Activated naive CD4-positive, alpha-beta T cell treated with anti-CD3 and anti-CD28 coated beads, Interleukin-2, amount 50 U/mL, for 72 hours (primary cell): Measurements from ENCODE around the gene SCGB1D4. TPM values are rescaled to one million over a fixed set of nuclear protein-coding genes. Genes with fewer than 3 reads are reported as not detected.
"Not testable (repeated sequence)": the region's sequence is repeated elsewhere in the genome, so short reads cannot be mapped to it uniquely, and the experiment has no call there.

ENCODE experiments used
- ATAC-seq, 2 donors: fragments of 150-1000 bp; cut with Tn5 transposase; 2 replicates each; pipeline ENCODE4 v1.10.0; 2021; ENCODE audit warnings: mild to moderate bottlenecking in 2 of 2, moderate library complexity in 2 of 2
- DNase-seq, 2 donors: peaks; one replicate each; pipeline ENCODE4 v3.0.0; 2021 to 2022; ENCODE audit warnings: low spot score in 2 of 2
- H3K27ac Mint-ChIP-seq, 2 donors: one replicate each; pipeline ENCODE4 v1.8.0; 2022; ENCODE audit warnings: mild to moderate bottlenecking in 2 of 2, mixed read lengths in 2 of 2
- H3K36me3 Mint-ChIP-seq, 2 donors: one replicate each; pipeline ENCODE4 v1.8.0; 2022; ENCODE audit warnings: mixed read lengths in 2 of 2
- H3K9me3 Mint-ChIP-seq, 2 donors: one replicate each; pipeline ENCODE4 v1.8.0; 2022; ENCODE audit warnings: mixed read lengths in 2 of 2
- total RNA-seq, 2 donors: library from RNA; stranded (reverse); gene quantifications; one replicate each; pipeline ENCODE4 v1.2.3, GENCODE V29; 2022

Gene SCGB1D4
- not detected for total RNA-seq

DNA sequence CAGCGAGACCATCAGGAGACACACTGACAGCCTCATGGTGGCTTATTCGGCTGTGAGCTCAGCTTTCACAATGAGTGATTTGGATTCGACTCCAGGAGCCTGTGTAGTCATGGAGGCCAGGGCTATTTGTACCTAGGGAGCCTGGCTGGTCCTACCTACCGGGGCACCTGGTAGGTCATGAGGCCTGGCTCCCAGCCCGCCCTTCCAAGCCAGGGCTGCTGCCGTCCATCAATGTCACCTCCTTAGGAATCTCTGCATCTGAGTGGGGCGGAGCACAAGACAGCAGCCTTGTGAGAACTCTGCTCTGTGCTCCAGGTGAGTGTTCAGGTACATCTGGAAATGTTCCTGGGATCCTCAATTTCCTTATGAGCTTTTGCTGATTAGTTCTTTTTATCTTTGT lies at the start of gene SCGB1D4:
TSS of gene SCGB1D4 (minus strand) at position 101 of the 400 bp plus-strand sequence. CDS start at position 36, 65 bp downstream.
- Mint-ChIP-seq H3K27ac (no peak within 1 kb of the TSS), H3K9me3 (no peaks in the 10 kb centered on the region), H3K36me3 (no peaks in the 10 kb centered on the region)
- no peak for ATAC-seq
- DNase-seq, result no peak

DNA sequence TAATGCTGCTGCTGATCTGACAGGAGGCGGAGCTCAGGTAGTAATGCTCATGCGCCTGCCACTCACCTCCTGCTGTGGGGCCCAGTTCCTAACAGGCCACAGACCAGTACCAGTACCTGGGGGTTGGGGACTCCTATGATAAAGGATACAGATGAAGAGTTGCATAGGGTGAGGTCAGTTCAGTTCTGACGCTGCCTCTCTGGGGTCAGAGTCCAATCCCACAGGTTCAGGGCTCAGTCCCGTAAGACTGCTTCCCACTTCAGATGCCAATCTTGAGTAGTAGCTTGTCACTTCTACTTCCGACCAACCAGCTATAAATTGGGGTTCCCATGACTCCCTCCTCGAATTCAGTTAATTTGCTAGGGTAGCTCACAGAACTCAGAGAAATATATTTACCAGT lies 47.0 kb upstream of the SCGB1D4 start:
- DNase-seq (no peak), ATAC-seq (no peak)
- no peak overlapping the region for H3K27ac Mint-ChIP-seq
- H3K36me3 Mint-ChIP-seq, result no peaks in the 10 kb centered on the region
- no peaks in the 10 kb centered on the region for H3K9me3 Mint-ChIP-seq

GRCh38 chr11:62344210-62344609 lies 45.3 kb upstream of the SCGB1D4 start:
- H3K9me3 Mint-ChIP-seq, result no peaks in the 10 kb centered on the region
- no peak for ATAC-seq

DNA sequence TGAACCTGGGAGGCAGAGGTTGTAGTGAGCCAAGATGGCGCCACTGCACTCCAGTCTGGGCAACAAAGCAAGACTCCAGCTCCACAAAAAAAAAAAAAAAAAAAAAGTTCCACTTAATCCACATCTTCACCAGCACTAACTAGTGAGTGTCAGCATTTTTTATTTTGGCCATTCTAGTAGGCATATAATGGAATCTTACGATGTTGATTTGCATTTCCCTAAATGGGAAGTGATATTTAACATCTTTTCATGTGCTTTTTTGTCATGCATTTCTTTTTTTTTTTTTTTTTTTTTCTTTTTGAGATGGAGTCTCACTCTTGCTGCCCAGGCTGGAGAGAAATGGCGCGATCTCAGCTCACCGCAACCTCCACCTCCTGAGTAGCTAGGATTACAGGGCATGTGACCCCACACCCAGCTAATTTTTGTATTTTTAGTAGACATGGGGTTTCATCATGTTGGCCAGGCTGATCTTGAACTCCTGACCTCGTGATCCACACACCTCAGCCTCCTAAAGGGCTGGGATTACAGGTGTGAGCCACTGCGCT lies 44.8 kb upstream of the SCGB1D4 start:
- not testable (repeated sequence) for H3K9me3 Mint-ChIP-seq, H3K36me3 Mint-ChIP-seq, ATAC-seq, DNase-seq, H3K27ac Mint-ChIP-seq

More at GRCh38 chr11:62344210-62344609, 45.3 kb upstream of the SCGB1D4 start:
- DNase-seq, result no peak
- no peak overlapping the region for H3K27ac Mint-ChIP-seq
- no peaks in the 10 kb centered on the region for H3K36me3 Mint-ChIP-seq

DNA sequence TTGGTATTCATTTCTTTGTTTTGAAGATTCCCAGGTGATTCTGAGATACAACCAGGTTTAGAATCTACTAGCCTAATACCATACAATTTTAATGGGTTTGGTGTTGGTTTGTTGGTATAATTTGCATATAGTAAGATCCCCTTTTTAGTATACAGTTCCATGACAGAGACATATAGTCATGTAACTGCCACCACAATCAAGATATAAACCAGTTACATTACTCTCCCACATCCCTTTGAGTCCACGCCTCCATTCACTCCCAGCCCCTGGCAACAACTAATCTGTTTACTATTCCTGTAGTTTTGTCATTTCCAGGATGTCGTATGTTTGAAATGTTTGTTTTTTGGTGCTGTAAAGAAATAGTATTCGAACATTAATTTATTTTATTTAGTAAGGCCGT lies 42.7 kb upstream of the SCGB1D4 start:
- ATAC-seq (no peak), DNase-seq (no peak)
- Mint-ChIP-seq H3K27ac (no peak overlapping the region), H3K36me3 (no peaks in the 10 kb centered on the region), H3K9me3 (no peaks in the 10 kb centered on the region)

GRCh38 chr11:62340269-62340901 lies 41.5 kb upstream of the SCGB1D4 start:
- peaks cover 0 to 6% of the 10 kb centered on the region in 2 donors for H3K9me3 Mint-ChIP-seq
- peak in 1 of 2 donors; percentile 46 for DNase-seq
- ATAC-seq, result peak; percentile 30 to 68
- no peak overlapping the region for H3K27ac Mint-ChIP-seq
- no peaks in the 10 kb centered on the region for H3K36me3 Mint-ChIP-seq

DNA sequence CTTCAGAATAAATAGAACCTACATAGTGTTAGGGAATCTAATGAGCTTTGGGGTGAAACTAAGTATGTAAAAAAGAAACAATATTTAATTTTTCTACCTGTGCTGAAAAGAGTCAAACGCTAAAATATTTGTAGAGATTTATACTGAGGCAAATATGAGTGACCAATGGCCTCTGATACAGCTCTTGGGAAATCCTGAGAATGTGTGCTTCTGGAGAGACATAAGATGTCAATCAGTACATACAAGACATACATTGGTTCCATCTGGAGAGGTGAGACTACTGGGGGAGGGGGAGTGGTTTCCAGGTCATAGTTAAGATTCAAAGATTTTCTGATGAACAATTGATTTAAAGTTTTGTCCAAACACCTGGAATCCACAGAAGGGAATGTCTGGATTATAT lies 39.3 kb upstream of the SCGB1D4 start:
- Mint-ChIP-seq H3K27ac (peak overlapping the region in 1 of 2 donors; percentile 50), H3K9me3 (peaks cover 0 to 6% of the 10 kb centered on the region in 2 donors)
- ATAC-seq, result no peak

DNA sequence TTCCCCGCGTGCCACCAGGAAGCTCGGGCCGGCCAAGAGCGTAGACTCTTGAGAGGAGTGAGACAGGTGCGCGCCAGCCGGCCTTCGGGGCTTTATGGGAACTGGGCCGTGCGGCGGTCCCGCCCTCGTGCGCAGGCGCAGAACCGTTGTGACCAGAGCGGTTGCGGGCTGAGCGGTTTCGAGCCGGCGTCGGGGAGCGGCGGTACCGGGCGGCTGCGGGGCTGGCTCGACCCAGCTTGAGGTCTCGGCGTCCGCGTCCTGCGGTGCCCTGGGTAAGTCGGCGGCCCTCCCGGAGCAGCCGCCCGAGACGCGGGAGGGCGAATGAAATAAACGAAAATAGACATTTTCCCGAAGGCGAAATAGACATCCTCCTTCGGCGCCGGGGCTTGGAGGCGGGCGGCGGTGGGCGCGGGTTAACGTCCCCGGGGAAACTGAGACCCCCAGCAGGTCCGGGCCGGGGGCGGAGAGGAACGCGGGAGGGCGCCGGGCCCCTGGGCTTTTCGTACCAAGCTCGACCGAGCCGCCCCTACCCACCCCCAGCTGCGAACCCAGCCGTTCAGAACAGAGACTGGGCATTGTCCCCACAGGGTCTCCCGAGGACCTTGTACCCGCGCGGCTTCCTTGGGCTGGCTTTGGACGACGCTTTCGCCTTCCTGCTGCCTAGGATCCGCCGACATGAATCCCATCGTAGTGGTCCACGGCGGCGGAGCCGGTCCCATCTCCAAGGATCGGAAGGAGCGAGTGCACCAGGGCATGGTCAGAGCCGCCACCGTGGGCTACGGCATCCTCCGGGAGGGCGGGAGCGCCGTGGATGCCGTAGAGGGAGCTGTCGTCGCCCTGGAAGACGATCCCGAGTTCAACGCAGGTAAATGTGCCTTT lies 38.7 kb upstream of the SCGB1D4 start, which contains the start of gene ASRGL1:
TSS of gene ASRGL1 (plus strand) at position 146 of the 879 bp plus-strand sequence. CDS start at position 676, 530 bp downstream.
- Mint-ChIP-seq H3K36me3 (no peaks in the 10 kb centered on the region), H3K9me3 (peaks cover 0 to 6% of the 10 kb centered on the region in 2 donors), H3K27ac (peak within 1 kb of the TSS in 1 of 2 donors; percentile 50)
- ATAC-seq (peak; percentile 89 to 92), DNase-seq (peak; percentile 76 to 80)

More for the DNA sequence above, 39.3 kb upstream of the SCGB1D4 start:
- H3K36me3 Mint-ChIP-seq, result no peaks in the 10 kb centered on the region
- no peak for DNase-seq

DNA sequence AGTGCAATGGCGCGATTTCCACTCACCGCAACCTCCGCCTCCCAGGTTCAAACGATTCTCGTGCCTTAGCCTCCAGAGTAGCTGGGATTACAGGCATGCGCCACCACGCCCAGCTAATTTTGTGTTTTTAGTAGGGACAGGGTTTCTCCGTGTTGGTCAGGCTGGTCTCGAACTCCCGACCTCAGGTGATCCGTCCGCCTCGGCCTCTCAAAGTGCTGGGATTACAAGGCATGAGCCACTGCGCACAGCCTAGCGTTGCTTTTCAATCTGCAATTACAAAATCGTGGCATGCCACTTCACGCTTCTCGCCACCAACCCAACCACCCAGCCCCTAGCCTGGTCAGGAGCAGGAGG lies 38.1 kb upstream of the SCGB1D4 start:
- not testable (repeated sequence) for ATAC-seq, H3K36me3 Mint-ChIP-seq, H3K9me3 Mint-ChIP-seq, DNase-seq
- peak overlapping the region in 1 of 2 donors; percentile 50 for H3K27ac Mint-ChIP-seq

DNA sequence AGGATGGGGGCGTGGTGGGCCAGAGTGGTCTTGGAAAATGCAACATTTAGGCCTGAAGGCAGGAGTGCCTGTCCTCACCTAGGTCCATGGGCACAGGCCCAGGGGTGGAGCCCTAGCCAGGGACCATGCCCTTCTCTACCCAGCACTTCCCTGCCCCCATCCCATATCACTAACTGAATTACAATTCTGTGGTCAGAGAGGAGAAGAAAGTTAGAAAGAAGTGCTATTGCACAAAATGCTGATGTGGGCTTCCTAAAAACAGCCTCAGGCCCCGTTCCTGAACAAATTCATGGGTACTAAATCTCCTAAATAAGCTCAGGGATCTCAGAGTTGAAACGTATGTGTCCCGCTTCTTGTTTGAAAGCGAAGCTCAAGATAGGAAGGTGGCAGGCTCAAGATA lies 34.9 kb upstream of the SCGB1D4 start:
- Mint-ChIP-seq H3K27ac (no peak overlapping the region), H3K36me3 (no peaks in the 10 kb centered on the region), H3K9me3 (peaks cover 0 to 6% of the 10 kb centered on the region in 2 donors)
- ATAC-seq (no peak), DNase-seq (no peak)

GRCh38 chr11:62331264-62331663 lies 32.4 kb upstream of the SCGB1D4 start:
- not testable (repeated sequence) for H3K27ac Mint-ChIP-seq, H3K36me3 Mint-ChIP-seq, DNase-seq, H3K9me3 Mint-ChIP-seq, ATAC-seq

DNA sequence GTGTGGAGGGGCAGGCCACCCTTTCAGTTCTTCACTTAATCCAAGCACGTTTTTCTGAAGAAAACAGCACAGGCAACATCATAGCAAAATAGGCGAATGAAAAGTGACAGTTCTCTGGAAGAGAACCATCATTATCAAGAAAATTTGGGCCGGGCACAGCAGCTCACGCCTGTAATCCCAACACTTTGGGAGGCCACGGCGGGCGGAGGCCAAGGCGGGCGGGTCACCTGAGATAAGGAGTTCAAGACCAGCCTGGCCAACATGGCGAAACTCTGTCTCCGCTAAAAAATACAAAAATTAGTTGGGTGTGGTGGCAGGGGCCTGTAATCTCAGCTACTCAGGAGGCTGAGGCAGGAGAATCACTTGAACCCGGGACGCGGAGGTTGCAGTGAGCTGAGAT lies 28.7 kb upstream of the SCGB1D4 start:
- H3K9me3 Mint-ChIP-seq, H3K27ac Mint-ChIP-seq, H3K36me3 Mint-ChIP-seq, ATAC-seq, DNase-seq: not testable (repeated sequence)

DNA sequence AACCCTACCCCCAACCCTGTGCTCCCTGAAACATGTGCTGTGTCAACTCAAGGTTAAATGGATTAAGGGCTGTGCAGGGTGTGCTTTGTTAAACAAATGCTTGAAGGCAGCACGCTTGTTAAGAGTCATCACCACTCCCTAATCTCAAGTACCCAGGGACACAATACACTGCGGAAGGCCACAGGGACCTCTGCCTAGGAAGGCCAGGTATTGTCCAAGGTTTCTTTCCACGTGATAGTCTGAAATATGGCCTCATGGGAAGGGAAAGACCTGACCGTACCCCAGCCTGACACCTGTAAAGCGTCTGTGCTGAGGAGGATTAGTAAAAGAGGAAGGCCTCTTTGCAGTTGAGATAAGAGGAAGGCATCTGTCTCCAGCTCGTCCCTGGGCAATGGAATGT lies 27.8 kb upstream of the SCGB1D4 start:
- ATAC-seq, H3K9me3 Mint-ChIP-seq, H3K36me3 Mint-ChIP-seq, DNase-seq, H3K27ac Mint-ChIP-seq: not testable (repeated sequence)

- not testable (repeated sequence) for H3K36me3 Mint-ChIP-seq, ATAC-seq, H3K9me3 Mint-ChIP-seq, DNase-seq, H3K27ac Mint-ChIP-seq
Observed at GRCh38 chr11:62325781-62326180, 26.9 kb upstream of the SCGB1D4 start.

DNA sequence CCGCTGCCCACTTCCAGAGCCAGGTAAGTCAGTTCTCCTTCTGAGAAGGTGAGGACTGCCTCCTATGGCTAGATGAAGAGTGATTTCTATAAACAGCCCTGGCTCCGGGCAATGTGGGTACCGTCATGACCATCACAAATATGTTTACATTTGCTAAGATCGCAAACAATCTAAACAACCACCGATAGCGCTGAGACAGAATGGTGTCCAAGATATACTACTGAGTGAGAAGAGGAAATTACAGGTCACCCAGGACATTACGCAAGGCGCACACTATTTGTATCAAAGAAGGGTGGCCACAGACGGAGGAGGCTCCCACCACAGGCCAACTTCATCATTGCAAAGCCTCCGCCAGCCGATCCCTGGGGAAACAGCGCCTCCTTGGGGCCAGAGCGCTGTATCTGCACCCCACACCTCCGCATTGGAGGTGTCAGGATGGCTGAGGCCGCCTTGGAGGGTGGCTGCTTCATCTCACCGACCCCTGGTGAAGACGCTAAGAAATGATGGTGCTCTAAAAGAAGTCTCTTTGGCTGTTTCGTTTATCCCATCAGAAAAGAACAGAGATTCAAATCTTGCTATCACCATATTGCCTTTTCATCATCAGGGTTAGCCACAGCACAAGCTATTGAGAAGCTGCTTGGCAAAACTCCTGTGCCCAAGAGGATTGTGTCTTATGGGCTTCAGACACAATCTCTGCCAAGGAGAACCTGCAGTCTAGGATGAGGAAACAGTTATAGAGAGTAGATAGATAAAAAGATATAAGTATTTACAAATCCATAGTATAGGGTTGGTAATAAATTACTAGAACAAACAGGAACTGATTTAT lies 26.1 kb upstream of the SCGB1D4 start:
- DNase-seq (peak; percentile 63 to 75), ATAC-seq (peak; percentile 84 to 90)
- H3K27ac Mint-ChIP-seq, result no peak overlapping the region
- no peaks in the 10 kb centered on the region for H3K9me3 Mint-ChIP-seq
- H3K36me3 Mint-ChIP-seq, result no peaks in the 10 kb centered on the region

GRCh38 chr11:62322524-62322923 lies 23.6 kb upstream of the SCGB1D4 start:
- H3K9me3 Mint-ChIP-seq, result no peaks in the 10 kb centered on the region
- H3K36me3 Mint-ChIP-seq, result no peaks in the 10 kb centered on the region
- ATAC-seq (no peak), DNase-seq (no peak)
- H3K27ac Mint-ChIP-seq, result no peak overlapping the region
